GM12865 (cell line): ENCODE data around the gene PDF.

Experiments used
- DNase-seq: peaks from one replicate; pipeline ENCODE4 v3.0.0; 2010; ENCODE audit warnings: low read depth
- H3K4me3 ChIP-seq: 2 replicates; pipeline ENCODE4 v1.5.1; 2011; ENCODE audit warnings: mild to moderate bottlenecking, low read depth, low read length, control low read depth
- TF ChIP-seq, protein P1 (sequence below): IDR thresholded peaks from 2 replicates; pipeline ENCODE4 v1.5.1; 2011; ENCODE audit warnings: low read length, control low read depth, low read depth, inconsistent platforms; ENCODE audit not compliant: insufficient read depth; ENCODE audit errors: missing control alignments

PDF gene

DNA sequence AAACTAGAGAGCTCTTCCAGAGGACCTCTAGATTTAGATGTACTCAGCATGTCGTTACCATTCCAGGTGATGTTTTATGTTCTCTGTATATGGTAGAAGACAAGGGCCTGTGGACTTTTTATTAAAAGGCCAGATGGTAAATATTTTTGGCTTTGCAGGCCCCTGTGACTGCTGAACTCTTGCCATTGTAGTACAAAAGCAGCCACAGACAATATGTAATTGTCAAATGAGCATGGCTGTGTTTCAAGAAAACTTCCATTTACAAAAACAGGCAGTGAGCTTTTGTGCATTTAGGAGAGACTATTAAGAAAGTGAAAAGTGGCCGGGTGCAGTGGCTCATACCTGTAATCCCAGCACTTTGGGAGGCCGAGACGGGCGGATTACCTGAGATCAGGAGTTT, 13.8 kb upstream of the PDF start:
- no peak for DNase-seq
- TF ChIP-seq, protein P1, sequence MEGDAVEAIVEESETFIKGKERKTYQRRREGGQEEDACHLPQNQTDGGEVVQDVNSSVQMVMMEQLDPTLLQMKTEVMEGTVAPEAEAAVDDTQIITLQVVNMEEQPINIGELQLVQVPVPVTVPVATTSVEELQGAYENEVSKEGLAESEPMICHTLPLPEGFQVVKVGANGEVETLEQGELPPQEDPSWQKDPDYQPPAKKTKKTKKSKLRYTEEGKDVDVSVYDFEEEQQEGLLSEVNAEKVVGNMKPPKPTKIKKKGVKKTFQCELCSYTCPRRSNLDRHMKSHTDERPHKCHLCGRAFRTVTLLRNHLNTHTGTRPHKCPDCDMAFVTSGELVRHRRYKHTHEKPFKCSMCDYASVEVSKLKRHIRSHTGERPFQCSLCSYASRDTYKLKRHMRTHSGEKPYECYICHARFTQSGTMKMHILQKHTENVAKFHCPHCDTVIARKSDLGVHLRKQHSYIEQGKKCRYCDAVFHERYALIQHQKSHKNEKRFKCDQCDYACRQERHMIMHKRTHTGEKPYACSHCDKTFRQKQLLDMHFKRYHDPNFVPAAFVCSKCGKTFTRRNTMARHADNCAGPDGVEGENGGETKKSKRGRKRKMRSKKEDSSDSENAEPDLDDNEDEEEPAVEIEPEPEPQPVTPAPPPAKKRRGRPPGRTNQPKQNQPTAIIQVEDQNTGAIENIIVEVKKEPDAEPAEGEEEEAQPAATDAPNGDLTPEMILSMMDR = no peak
- no peak overlapping the region for H3K4me3 ChIP-seq

DNA sequence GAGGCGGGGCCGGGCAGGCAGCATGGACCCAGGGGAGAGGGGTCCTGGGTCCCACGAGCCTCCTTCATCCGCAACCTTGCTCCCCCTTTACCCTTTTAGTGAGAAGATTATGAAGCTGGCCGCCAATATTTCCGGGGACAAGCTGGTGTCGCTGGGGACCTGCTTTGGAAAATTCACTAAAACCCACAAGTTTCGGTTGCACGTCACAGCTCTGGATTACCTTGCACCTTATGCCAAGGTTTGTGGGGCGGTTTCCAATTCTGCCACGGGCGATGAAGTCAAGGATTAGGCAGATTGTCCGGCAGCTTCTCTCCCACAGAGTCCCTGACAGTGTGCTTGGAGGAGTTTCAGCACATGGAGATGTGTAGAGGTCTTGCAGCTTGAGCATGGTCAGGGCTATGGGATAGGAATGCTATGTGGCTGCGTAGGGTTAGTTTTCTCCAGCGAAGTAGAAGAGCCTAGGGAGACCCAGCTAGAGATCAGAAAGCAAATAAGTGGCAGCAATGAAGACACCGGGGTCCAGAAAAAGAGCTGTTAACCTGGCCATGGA, 9.8 kb upstream of the PDF start:
- TF ChIP-seq, protein P1 = no peak
- no peak for DNase-seq
- H3K4me3 ChIP-seq = peak overlapping the region; percentile 84

DNA sequence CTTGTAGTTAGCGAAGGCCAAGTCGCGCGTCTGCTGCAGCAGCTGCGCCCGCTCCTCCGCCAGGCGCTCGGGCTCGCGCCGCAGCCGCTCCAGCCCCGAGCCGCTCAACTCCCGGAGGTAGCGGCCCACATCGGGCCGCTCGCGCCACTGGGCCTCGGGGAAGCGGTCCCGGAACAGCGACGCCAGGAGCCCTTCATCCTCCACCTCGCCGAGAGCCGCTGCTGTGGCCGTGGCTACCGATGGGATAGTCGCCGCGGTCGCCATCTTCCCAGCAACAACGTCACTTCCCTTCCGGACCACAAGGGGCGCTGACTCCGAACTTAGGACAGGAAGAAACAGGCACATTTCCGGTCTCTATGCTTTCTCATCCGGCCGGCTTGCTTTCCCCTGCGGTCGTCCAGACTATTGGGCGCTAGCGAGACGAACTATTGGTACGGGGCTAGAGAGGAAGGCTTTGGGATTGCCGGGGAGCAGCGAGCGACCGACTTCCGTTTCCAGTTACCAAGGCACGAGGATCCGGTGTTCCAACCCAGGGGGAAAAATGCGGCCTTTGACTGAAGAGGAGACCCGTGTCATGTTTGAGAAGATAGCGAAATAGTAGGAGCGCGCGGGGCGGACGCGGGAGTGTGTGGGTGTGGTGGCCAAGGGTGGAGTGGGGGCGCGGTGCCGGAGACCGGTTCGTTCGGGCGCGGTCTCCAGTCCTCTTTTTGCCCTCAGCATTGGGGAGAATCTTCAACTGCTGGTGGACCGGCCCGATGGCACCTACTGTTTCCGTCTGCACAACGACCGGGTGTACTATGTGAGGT, 9.1 kb upstream of the PDF start, which contains the start of the genes COG8 and NIP7:
Gene COG8 (minus strand): TSS at position 276 of the 806 bp plus-strand sequence. CDS start 12 bp downstream, at position 264.
Gene NIP7 (plus strand): TSS at position 484 of the 806 bp plus-strand sequence. CDS start 58 bp downstream, at position 542.
- DNase-seq = peak; percentile 99
- TF ChIP-seq, protein P1 = peak; percentile 80
- peak within 1 kb of the TSS; percentile 84 for H3K4me3 ChIP-seq

GRCh38 chr16:69338557-69339288, 8.3 kb upstream of the PDF start:
- TF ChIP-seq, protein P1 = no peak
- H3K4me3 ChIP-seq = peak overlapping the region; percentile 84
- DNase-seq = no peak

- no peak overlapping the region for H3K4me3 ChIP-seq
- TF ChIP-seq, protein P1 = no peak
- DNase-seq = no peak
Observed at GRCh38 chr16:69334696-69335095, 4.3 kb upstream of the PDF start.

DNA sequence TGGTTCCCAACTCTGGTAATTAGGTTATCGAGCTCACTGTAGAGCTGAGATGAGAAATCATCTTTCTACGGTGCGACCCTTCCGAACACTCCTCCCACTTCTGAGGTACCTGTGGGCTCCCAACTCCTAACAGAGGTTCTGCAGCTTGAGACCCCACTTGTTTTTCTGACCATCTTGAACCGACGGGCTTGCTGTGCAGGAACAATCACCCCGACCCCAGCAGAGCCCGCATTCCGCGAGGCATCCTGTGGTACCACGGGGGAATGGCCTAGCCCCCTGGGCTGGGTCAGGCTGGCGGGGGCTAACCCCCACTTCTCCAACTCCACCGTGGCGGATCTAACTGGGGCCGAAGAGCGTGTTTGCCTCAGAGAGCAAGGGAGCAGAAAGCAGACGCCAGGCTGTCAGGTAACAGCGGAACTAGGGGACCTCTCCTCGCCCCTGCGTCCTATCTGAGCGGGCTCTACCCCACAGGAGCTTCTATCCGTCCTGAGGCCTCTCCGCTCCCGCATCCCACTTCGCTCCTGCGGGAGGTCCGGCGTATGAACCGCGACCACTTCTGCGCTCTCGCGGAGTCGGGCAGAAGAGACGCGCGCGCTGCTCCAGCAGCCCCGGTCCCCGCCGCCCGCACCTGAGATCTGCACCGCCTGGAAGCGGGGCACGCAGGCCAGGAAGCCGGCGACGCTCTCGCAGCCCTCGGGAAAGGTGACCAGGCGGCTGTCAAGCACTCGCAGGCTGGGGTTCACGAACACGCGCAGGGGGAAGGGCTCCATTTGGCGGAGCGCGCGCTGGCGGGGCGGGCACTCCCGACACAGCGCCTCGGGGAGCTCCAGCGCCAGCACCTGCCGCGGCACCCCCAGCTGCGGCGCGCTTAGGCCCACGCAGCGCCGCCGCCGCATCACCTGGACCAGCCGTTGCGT, 761 bp downstream of the PDF start:
- DNase-seq = peak; percentile 52
- H3K4me3 ChIP-seq = peak overlapping the region; percentile 78
- TF ChIP-seq, protein P1 = no peak
